Endometrial microvascular endothelial cells (primary cell): Measurements from ENCODE around the gene PSAPL1. TPM values are rescaled to one million over a fixed set of nuclear protein-coding genes. Genes with fewer than 3 reads are reported as not detected.

Experiments
- in situ Hi-C: cut with HindIII; loops from 2 replicates; pipeline ENCODE4 v1.10.0; 2017; ENCODE audit warnings: low sequenced_read_pairs, low pct_unique_long_range_greater_than_20kb; ENCODE audit errors: inconsistent ontology term
- total RNA-seq: library from RNA; depleted of rRNA; stranded (reverse); fragments of >200 nt; gene quantifications from one replicate; pipeline ENCODE4 v1.2.3, GENCODE V29; 2015; ENCODE audit errors: inconsistent ontology term

PSAPL1 gene
- total RNA-seq, 1 donor from 2014 or later: not detected

DNA sequence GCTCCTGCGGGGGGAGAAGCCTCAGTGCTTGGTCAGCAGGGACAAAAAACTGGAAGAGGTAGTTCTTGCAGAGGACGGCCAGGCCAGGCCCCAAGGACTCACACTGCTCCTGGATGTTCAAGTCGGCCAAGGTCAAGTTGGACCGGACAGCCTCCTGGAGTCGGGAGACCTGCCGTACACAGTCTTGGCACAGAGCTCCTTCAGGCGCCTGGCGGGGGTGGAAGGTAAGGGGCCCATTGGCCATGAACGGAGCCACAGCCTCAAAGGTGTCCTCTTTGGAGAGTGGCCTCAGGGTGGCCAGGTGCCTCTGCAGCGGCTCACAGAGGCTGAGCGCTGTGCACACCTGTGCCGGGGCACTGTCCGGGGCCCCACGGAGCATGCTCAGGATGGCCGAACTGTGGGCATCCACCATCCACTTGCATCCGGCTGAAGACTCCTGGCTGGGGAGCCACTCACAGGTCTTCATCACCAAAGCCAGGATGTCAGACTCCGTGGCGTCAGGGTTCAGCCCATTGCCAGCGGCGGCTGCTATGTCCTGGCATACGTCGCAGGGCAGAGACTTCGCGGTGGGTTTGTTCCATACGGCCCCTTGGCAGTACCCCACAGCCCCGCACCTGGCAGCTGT lies 477 bp downstream of the PSAPL1 start:
- in situ Hi-C loops: no loop called here

DNA sequence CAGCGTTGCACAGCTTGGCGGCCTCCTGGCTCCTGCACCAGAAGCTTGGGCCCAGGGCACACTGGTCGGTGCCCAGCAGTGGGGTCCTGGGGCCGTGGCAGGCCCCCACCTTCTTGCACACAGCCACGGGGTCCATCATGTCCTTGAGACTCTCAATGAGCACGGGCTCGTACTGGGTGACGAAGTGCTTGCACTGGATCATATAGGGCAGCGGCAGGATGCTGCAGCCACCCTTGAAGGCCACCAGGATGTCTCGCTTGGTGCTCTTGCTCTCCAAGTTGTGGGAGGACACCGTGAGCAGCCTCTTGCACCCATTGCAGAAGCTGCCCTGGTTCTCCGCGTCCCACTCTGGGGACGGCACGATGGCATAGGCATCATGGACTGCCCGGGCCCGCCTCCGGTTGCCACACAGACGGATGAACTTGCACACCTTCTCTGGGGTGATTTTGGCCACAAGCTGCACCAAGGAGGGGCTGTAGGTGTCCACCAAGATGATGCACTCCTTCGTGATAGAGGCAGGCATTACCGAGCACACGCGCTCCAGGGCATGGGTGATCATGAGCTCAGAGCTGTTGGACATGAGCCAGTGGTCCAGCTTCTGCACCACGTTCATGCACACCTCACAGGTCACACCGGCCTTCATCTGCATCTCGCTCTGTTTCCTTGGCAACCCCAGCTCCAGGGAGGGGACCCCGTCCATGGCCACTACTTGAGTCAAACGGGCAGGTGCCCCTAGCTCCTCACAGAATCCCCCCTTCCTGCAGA lies 1.2 kb downstream of the PSAPL1 start:
- in situ Hi-C loops: no loop called here

DNA sequence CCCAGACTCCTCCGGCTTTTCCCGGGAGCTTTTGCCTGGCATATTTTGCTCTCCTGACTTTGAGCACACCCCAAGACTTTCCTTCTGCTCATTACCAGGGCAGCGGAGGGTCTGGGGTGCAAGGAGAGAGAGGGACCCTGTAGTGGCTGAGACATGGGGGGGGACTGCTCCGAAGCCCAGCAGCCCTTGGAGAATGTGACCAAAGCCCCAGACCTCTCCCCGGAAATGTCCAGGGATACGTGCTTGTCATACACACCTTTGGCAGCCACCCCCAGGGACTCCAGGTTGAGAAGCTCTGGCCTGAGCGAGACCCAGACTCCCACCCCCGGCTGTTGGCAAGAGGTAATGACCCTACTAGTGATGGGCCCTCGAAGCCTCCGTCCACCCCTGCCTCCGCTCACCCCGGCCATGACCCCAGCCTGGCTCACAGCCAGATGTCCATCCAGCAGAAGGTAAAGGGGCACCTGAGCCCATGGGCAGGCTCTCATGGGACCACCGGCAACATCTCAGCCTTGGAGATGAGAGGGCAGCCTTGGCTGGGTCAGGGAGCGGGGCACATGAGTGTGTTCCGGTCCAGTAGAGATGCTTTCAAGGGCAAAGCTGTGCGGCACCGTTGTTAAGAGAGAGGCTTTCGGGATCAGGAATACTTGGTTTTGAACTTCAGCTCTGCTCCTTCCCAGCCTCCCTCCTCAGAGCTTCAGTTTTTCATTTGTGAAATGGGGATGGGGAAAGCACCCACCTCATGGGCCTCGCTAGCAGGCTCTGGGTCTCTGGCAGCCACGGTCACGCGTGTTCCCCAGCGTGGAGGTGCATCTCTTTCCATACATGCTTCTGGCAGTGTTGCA lies 2.0 kb downstream of the PSAPL1 start:
- in situ Hi-C loops: no loop called here

DNA sequence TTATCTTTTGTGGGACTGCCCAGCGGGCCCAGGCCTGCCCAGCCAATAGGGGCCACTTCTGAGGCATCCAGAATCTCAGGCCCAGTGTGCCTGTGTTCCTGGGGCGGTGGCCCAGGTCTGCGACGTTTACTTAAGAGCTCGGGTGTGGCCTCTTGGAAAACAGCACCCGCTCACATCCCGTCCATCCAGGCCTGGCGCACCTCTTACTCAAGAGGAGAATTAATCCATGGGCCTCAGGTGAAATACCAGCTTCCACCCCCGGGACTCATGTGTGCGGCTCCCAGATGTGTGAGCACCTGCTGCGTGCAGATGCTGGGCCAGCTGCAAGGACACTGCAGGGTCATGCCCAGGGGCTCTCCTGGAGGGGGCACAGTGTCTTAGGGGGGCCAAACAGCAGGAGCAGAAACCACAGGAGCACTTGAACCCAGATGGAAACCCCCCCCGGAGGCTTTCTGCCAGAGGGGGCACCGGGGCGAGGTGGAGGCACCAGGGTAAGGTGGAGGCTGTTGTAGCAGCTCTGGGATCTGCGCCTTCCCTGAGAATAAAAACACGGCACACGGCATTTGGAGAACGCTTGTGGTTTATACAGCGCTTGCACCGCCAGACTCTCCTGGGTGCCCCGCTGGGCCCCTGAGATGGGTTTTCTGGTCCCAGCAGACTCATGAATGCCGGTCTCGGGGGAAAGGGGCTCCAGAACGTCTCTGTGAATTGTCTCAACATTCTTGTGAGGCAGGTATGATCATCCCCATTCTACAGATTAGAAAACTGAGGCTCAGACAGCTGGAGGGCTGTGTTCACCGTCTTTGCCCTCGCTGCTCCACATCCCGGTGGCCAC lies 2.8 kb downstream of the PSAPL1 start:
- in situ Hi-C loops: no loop called here

DNA sequence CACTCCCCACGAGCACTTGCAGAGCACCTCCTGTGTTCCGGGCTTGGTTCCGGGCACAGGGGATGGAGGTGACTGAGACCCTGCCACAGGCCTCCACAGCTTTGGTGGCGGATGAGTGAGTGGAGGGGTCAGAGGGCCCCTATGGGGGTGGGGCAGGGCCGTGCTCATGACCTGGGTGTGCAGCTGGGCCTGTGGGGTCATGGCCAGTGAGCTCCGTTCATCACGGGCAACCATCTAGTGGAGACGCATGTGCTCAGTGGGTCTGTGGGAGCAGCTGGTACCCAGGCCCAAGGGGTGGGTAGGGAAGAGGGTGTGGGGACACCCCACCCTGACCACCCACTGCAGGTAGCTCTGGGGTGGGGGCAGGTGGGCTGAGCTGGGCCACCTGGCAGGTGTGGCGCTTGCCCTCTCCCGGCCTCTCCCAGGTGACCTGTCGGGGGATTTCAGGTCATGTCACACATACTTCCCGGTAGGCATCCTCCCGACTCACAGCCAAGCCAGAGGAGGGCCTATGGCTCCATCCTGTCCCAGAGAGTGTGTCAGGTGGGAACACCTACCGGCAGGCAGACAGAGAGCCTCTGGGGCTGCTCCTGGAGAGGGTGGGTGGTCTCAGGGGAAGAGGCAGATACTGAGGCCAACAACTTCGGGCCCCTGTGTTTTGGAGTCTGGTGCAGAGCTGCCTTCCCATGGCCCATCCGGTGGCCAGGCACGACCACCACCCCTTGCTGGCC lies 3.6 kb downstream of the PSAPL1 start:
- in situ Hi-C loops: no loop called here

DNA sequence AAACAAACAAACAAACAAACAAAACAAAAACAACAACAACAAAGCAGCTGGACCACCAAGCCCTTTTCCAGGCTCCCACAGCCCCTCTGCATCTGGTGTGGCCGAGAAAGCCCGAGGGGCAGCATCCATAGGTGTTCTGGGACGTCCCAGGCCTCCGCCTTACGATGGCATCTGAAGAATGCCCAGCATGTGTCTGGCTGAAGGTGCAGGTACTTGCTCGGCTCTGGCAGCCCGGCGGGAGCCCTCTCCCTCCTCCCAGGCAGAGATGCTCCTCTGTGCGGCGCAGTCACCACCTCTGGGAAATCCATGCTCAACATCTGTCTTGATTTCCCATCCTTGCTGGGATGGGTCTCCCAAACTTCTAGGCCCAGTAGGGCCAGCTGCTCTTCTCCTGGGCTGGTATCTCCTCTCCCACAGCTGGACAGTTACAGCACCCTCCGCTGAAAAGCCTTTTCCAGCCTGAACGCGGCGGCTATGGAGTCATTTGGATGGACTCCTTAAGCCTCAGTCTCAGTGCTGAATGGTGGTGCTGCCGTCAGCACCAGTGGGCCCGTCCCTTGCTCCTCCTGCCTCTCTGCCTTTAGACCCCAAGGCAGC lies 4.3 kb downstream of the PSAPL1 start:
- in situ Hi-C loops: no loop called here

DNA sequence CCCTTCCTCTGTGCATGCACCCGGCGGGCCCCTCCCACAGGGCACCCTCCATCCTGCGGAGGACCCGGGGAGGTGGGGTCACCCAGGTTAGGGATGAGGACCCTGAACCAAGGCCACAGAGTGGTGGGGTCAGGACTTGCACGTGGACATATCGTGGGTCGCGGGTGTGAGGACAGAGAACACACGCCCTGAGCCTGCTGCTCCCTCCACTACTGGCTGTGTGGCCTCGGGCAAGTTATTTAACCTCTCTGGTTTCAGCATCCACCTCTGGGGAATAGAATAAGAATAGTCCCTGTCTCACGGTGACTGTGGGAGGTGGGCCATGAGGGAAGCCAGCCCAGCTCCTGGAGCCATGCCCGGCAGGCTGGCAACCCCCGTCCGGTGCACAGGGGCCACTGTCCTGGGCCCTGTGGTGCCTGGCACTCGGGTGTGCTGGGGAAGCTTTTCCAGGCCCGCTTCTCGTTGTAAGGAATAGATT lies 5.1 kb downstream of the PSAPL1 start:
- in situ Hi-C loops: no loop called here

DNA sequence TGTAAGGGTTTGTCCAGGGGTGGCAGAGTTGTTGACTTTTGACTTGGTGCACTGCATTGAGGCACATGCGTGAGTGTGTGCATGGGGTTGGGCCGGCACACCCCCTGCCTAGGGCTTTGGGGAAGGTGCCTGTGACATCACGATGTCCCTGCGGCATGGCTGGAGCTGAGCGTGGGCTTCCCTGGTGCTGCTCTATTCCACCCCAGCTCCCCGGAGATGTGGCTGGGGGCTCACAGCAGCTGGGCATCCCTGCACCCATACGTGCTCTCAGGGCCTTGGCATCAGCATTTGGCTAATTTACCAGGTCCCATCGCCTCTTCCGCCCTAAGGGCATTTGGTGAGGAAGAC lies 5.7 kb downstream of the PSAPL1 start:
- in situ Hi-C loops: no loop called here

DNA sequence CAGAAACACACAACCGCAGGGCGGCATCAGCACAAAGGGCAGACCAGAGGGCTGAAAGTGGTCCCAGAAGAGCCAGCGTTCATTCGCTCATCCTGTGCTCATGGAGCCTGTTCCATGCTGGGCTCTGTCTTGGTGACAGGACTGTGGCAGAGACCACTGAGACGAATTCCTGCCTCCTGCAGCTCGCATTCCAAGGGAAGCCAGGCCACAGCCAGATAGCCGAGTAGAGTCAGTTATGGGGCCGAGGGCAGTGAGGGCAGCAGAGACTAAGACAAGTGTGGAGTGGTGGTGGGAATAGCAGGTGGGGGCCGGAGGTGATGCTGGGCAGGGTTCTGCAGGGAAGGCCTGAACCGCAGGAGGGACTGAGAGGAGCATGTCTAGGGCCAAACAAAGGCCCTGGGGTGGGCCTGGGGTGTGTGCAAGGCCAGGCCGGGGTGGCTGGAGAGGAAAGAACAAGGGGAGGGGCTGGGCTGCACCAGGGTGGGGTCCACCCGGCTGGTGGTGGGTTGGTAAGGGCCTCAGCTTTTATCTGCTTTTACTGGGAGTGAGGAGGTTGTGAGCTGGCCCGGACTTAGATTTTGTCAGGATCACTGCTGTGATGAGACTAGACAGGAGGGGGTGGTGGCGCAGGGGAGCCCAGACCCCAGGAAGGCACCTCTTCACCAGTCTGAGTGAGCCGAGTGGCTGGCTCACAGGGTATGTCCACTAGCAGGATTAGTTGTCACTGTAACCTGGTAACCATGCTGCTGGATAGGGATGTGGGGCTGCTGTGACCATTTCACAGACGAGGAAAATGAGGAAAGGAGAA lies 6.3 kb downstream of the PSAPL1 start:
- in situ Hi-C loops: no loop called here

DNA sequence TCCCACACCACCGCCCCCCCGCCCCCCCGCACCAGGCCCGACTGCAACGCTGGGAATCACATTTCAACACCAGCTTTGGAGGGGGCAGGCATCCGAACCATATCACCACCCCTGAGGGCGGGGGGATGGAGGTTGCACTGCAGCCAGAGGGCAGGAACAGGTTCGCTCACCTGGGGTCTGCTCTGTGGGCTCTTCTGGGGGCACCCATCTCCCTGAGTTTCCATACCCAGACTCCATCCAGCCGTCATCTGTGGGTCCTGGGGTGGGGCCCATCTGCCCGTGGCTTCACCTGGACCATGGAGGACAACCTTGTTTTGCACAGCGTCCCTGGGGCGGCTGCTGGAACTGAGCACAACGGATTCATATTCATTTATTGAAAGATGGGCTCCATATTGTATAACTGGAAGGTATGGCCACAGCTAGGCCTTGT lies 6.9 kb downstream of the PSAPL1 start:
- in situ Hi-C loops: no loop called here

DNA sequence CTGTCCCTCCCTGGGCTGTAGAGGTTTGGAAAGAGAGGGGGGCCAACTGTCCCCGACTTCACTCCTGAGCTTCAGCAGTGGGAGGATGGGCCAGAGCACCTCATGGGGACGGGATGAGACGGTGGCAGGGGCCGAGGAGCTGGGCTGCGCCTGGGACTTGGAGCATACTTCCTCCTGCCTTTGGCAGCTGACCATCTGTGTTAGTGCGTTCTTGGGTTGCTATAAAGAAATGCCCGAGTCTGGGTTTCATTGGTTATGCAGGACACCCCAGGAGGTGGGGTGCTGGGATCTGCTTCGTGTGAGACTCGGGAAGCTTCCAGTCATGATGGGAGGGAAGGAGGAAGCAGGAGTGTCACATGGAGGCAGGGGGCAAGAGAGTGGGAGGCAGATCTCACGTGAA lies 7.4 kb downstream of the PSAPL1 start:
- in situ Hi-C loops: no loop called here

DNA sequence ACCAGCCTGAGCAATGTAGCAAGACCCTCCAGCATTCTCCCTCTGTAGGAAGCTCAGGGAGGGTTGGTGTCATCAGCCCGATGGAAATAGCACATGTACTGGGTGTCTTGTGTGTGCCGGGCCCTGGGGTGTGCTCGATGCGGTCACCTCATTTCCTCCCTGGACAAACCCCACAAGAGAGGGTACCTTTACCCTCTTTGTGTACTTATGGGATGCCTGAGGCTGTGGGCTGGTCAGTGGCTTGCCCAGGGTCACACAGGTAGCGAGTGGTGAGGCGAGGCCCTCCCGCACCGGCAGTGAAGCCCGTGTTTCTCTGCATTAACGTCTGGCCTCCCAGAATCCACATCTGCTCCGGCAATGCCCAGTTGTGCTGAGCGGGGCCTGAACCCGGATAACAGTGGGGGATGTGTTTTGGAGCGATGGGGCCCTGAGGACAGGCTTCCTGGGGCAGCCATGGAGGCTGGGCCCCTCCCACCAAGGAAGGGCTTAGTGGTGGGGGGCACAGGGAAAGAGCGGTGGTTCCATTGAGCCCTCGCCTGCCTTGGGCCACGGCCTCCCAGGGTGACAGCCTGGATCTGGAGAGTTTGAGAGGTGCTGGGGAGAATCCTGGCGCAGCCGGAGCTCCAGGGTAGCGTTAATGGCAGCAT lies 8.1 kb downstream of the PSAPL1 start:
- in situ Hi-C loops: no loop called here

DNA sequence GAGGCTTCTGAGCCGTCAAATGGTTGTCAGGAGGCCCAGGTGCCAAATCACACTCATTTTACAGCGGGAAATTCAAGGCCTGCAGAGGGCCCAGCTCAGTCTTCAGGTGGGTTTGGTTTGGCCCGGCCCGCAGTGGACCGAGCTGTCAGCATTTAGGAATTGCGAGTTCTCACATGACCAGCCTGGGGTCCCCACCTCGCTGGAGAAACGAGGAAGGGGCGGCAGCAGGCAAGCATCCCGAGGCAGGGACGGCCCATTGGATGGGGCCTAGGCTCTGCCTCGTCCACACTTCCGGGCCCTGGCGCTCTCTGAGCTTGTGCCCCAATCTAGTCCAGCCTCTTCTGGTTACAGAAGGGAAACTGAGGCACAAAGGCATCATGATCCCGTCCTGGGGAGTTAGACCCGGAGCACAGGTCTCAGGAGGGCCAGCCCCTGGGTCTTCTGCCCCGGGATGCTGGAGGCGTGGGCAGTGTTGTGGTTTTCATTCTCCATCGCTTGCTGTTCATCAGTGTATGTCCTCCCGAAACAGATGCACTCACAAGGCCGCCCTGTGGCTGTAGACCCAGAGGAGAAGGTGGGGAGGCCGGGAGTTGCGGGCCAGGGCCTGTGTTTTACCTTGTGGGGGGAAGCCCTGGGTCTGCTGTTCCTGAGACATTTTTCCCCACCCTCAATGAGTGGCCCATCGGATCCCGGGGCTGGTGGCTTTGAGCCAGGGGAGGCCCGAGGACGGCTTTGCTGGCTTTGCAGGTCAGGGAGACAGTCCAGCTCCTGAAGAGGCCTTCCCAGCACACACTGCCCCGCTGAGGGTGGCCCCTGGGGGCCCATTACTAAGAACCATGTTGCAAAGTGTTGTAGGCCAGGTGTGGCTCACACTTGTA lies 8.9 kb downstream of the PSAPL1 start:
- in situ Hi-C loops: no loop called here

DNA sequence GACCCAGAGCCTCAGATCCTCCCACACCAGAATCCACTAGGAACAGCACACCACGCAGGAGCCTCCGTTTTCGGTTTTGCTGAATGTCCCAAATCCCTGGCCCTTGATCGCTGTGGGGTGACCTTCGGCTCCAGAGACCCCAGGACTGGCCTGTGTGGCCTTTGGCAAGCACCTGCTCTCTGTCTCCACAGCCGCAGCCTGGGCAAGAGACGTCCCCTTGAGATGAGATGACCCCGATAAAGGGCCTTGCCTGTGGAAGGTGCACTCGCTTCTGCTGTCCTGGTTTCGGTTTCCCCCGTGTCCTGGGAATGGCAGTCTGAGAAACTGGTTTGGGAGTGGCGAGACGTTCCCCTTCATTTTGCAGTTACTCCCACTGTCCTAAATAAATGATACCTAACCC lies 9.6 kb downstream of the PSAPL1 start:
- in situ Hi-C loops: no loop called here

DNA sequence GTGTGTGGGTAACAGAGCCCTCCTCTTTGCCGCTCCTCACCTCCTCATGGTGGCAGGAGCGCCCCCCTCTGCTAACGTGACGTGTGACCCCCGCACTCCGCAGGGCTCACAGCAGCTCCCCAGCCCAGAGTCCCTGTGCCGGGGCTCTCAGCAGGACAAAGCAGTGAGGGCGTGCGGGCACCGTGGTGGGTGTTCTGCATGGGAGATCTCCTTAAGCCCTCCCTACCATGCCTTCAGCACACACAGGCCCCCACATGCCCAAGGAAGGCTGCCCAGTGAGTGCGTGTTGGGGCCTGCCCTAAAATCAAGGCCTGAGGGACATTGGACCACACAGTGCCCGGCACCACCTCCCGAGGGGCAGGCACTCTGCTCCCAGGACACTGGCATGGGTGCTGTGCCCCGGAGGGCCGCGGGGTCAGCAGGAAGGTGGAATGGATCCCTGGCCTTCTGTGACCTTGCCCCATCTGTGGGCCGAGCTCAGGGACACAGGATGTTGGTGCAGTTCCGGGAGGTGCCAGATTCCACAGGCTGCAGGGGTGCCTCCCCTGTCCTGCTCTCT lies 10.1 kb downstream of the PSAPL1 start:
- in situ Hi-C loops: no loop called here
